T-helper 2 cell treated with Interferon-gamma antibody and Interleukin-4, amounts not matched to agents 100 ng/mL and 5 ng/mL, for 36 hours (primary cell): Measurements from ENCODE around the gene TIGD2. TPM values are rescaled to one million over a fixed set of nuclear protein-coding genes. Genes with fewer than 3 reads are reported as not detected.

ENCODE experiments used
- intact Hi-C: fragments of 100-400 bp; cut with micrococcal nuclease; formaldehyde crosslinking; loops from one replicate; pipeline ENCODE4 v1.15.1; 2023
- total RNA-seq: library from RNA; stranded (reverse); gene quantifications from 2 replicates; pipeline ENCODE4 v1.2.3, GENCODE V29; 2022

TIGD2 gene
- 5.7 and 6.0 TPM in 2 replicates for total RNA-seq

GRCh38 chr4:89110986-89111832 lies at the start of gene TIGD2:
Gene TIGD2, plus strand, starts transcription at chr4:89111533. Its CDS starts 1,442 bp downstream, at chr4:89112975.
- intact Hi-C loops: loop anchor here (1.0 to 5.0 kb wide), 11 partner anchors 86 to 1689 kb away; partner anchors contain the start of genes HERC3, HERC6, NUDT9 and PKD2

- intact Hi-C loops: no loop called here
Measured at GRCh38 chr4:89064848-89065247, 46.5 kb upstream of the TIGD2 start.

- intact Hi-C loops: no loop called here
Measured at GRCh38 chr4:89067417-89067816, 43.9 kb upstream of the TIGD2 start.

GRCh38 chr4:89069481-89069880 lies 41.9 kb upstream of the TIGD2 start:
- intact Hi-C loops: no loop called here

GRCh38 chr4:89070041-89070440 lies 41.3 kb upstream of the TIGD2 start:
- intact Hi-C loops: no loop called here

GRCh38 chr4:89071311-89071710 lies 40.0 kb upstream of the TIGD2 start:
- intact Hi-C loops: no loop called here

GRCh38 chr4:89072921-89073320 lies 38.4 kb upstream of the TIGD2 start:
- intact Hi-C loops: no loop called here

- intact Hi-C loops: no loop called here
Measured at GRCh38 chr4:89077761-89078160, 33.6 kb upstream of the TIGD2 start.

- intact Hi-C loops: no loop called here
Measured at GRCh38 chr4:89078300-89078699, 33.0 kb upstream of the TIGD2 start.

- intact Hi-C loops: no loop called here
Measured at GRCh38 chr4:89099034-89099433, 12.3 kb upstream of the TIGD2 start.

GRCh38 chr4:89099471-89099870 lies 11.9 kb upstream of the TIGD2 start:
- intact Hi-C loops: no loop called here

- intact Hi-C loops: no loop called here
Measured at GRCh38 chr4:89100853-89101252, 10.5 kb upstream of the TIGD2 start.

GRCh38 chr4:89101256-89102161 lies 9.8 kb upstream of the TIGD2 start:
- intact Hi-C loops: no loop called here

- intact Hi-C loops: no loop called here
Measured at GRCh38 chr4:89105726-89106125, 5.6 kb upstream of the TIGD2 start.

- intact Hi-C loops: no loop called here
Measured at GRCh38 chr4:89108091-89108490, 3.2 kb upstream of the TIGD2 start.

- intact Hi-C loops: loop anchor here (2.0 to 5.0 kb wide), 7 partner anchors 85 to 1688 kb away; partner anchors contain the start of genes HERC3, HERC6, NUDT9 and PKD2
Measured at GRCh38 chr4:89109841-89110540, 1.3 kb upstream of the TIGD2 start.

GRCh38 chr4:89110541-89110985 lies 770 bp upstream of the TIGD2 start:
- intact Hi-C loops: loop anchor here (2.0 to 5.0 kb wide), 7 partner anchors 86 to 1688 kb away; partner anchors contain the start of genes HERC3, HERC6, NUDT9 and PKD2

GRCh38 chr4:89111833-89112563 lies 665 bp downstream of the TIGD2 start:
- intact Hi-C loops: loop anchor here (1.0 to 5.0 kb wide), 11 partner anchors 87 to 1690 kb away; partner anchors contain the start of genes HERC3, HERC6, NUDT9 and PKD2

GRCh38 chr4:89113415-89113814 lies 2.1 kb downstream of the TIGD2 start:
- intact Hi-C loops: loop anchor here (5.0 kb wide), 4 partner anchors 591 to 1691 kb away; partner anchors contain the start of genes HERC6, NUDT9, PKD2 and PYURF

GRCh38 chr4:89114100-89114499 lies 2.8 kb downstream of the TIGD2 start:
- intact Hi-C loops: loop anchor here (5.0 kb wide), 4 partner anchors 592 to 1692 kb away; partner anchors contain the start of genes HERC6, NUDT9, PKD2 and PYURF
